Parathyroid adenoma (tissue), 2 donors: ENCODE results near the gene CNTN1.

Source experiments
- H2AFZ ChIP-seq: fragments of 300-600 bp; sonication (generic); one replicate; pipeline ENCODE4 v1.7.0; 2017; ENCODE audit warnings: antibody characterized with exemption, mild to moderate bottlenecking
- H3K27ac ChIP-seq: fragments of 300-600 bp; sonication (generic); one replicate; pipeline ENCODE4 v1.7.0; 2017
- H3K27me3 ChIP-seq: fragments of 300-600 bp; sonication (generic); one replicate; pipeline ENCODE4 v1.7.0; 2017; ENCODE audit warnings: low read length; ENCODE audit not compliant: control insufficient read depth, insufficient read depth
- H3K36me3 ChIP-seq: fragments of 300-600 bp; sonication (generic); one replicate; pipeline ENCODE4 v1.7.0; 2017; ENCODE audit warnings: low read length; ENCODE audit not compliant: control insufficient read depth, insufficient read depth
- H3K4me1 ChIP-seq: fragments of 300-600 bp; sonication (generic); one replicate; pipeline ENCODE4 v1.7.0; 2017; ENCODE audit warnings: control low read depth
- H3K4me2 ChIP-seq: fragments of 300-600 bp; sonication (generic); one replicate; pipeline ENCODE4 v1.7.0; 2017; ENCODE audit warnings: low read length
- H3K4me3 ChIP-seq: fragments of 300-600 bp; sonication (generic); one replicate; pipeline ENCODE4 v1.7.0; 2017; ENCODE audit warnings: low read depth, low read length
- H3K79me2 ChIP-seq: fragments of 300-600 bp; sonication (generic); one replicate; pipeline ENCODE4 v1.7.0; 2017; ENCODE audit warnings: control low read depth
- H3K9ac ChIP-seq: fragments of 300-600 bp; sonication (generic); one replicate; pipeline ENCODE4 v1.7.0; 2017; ENCODE audit warnings: mild to moderate bottlenecking
- H3K9me3 ChIP-seq: fragments of 300-600 bp; sonication (generic); one replicate; pipeline ENCODE4 v1.7.0; 2017; ENCODE audit warnings: low read length; ENCODE audit not compliant: control insufficient read depth
- CTCF ChIP-seq: fragments of 300-600 bp; sonication (generic); IDR thresholded peaks from one replicate; pipeline ENCODE4 v1.7.0; 2017; ENCODE audit warnings: antibody characterized with exemption, mild to moderate bottlenecking
- donor health status: primary hyperparathyroidism.

Gene CNTN1

GRCh38 chr12:40959041-40959440 lies 266.8 kb downstream of the CNTN1 start:
- Histone ChIP-seq H3K36me3 (no peaks in the 10 kb centered on the region), H3K4me3 (no peak overlapping the region), H2AFZ (no peak overlapping the region), H3K27ac (no peak overlapping the region), H3K4me2 (no peak overlapping the region), H3K9ac (no peak overlapping the region), H3K27me3 (no peaks in the 10 kb centered on the region), H3K79me2 (no peaks in the 10 kb centered on the region), H3K4me1 (no peaks in the 10 kb centered on the region), H3K9me3 (no peaks in the 10 kb centered on the region)
- no peak for TF ChIP-seq CTCF

GRCh38 chr12:40963751-40964150 lies 271.5 kb downstream of the CNTN1 start:
- no peaks in the 10 kb centered on the region for H3K4me1 ChIP-seq
- no peak overlapping the region for H3K4me2 ChIP-seq
- H3K4me3 ChIP-seq, result no peak overlapping the region
- H3K36me3 ChIP-seq, result no peaks in the 10 kb centered on the region
- no peak overlapping the region for H3K27ac ChIP-seq
- H2AFZ ChIP-seq, result no peak overlapping the region
- no peak overlapping the region for H3K9ac ChIP-seq
- no peaks in the 10 kb centered on the region for H3K9me3 ChIP-seq
- TF ChIP-seq CTCF, result no peak
- no peaks in the 10 kb centered on the region for H3K27me3 ChIP-seq
- H3K79me2 ChIP-seq, result no peaks in the 10 kb centered on the region

- H3K9me3 ChIP-seq, result no peaks in the 10 kb centered on the region
- TF ChIP-seq CTCF, result no peak
- H3K4me3 ChIP-seq, result no peak overlapping the region
- H3K27me3 ChIP-seq, result no peaks in the 10 kb centered on the region
- H3K27ac ChIP-seq, result no peak overlapping the region
- no peak overlapping the region for H3K9ac ChIP-seq
- no peaks in the 10 kb centered on the region for H3K4me1 ChIP-seq
- no peaks in the 10 kb centered on the region for H3K36me3 ChIP-seq
- no peak overlapping the region for H3K4me2 ChIP-seq
- H3K79me2 ChIP-seq, result no peaks in the 10 kb centered on the region
- no peak overlapping the region for H2AFZ ChIP-seq
Observed at GRCh38 chr12:40969796-40970195, 277.6 kb downstream of the CNTN1 start.

- no peak overlapping the region for H2AFZ ChIP-seq
- TF ChIP-seq CTCF, result no peak
- no peak overlapping the region for H3K4me2 ChIP-seq
- no peak overlapping the region for H3K4me3 ChIP-seq
- H3K27me3 ChIP-seq, result no peaks in the 10 kb centered on the region
- no peaks in the 10 kb centered on the region for H3K9me3 ChIP-seq
- no peaks in the 10 kb centered on the region for H3K4me1 ChIP-seq
- H3K27ac ChIP-seq, result no peak overlapping the region
- H3K79me2 ChIP-seq, result no peaks in the 10 kb centered on the region
- no peak overlapping the region for H3K9ac ChIP-seq
- no peaks in the 10 kb centered on the region for H3K36me3 ChIP-seq
Observed at GRCh38 chr12:40970320-40970907, 278.2 kb downstream of the CNTN1 start.

GRCh38 chr12:40971911-40972310 lies 279.7 kb downstream of the CNTN1 start:
- no peak overlapping the region for H2AFZ ChIP-seq
- H3K36me3 ChIP-seq, result no peaks in the 10 kb centered on the region

More at GRCh38 chr12:40971911-40972310, 279.7 kb downstream of the CNTN1 start:
- Histone ChIP-seq H3K9ac (no peak overlapping the region), H3K4me1 (no peaks in the 10 kb centered on the region), H3K9me3 (no peaks in the 10 kb centered on the region), H3K4me2 (no peak overlapping the region), H3K4me3 (no peak overlapping the region), H3K79me2 (no peaks in the 10 kb centered on the region), H3K27ac (no peak overlapping the region), H3K27me3 (no peaks in the 10 kb centered on the region)
- no peak for TF ChIP-seq CTCF
